ENCODE data around the gene EMC8. TPM values are rescaled to one million over a fixed set of nuclear protein-coding genes. Genes with fewer than 3 reads are reported as not detected.

The EMC8 gene
- total and polyA plus RNA-seq, 8 donors: 1.8 to 38.8 (median 16.4) TPM

- Histone ChIP-seq H3K36me3 (no peaks in the 10 kb centered on the region), H3K4me1 (peaks cover 15 to 28% (median 20%) of the 10 kb centered on the region in 4 donors), H3K9me3 (no peaks in the 10 kb centered on the region), H3K4me3 (no peak overlapping the region), H3K27me3 (peaks cover 0 to 28% (median 0%) of the 10 kb centered on the region in 3 donors), H3K27ac (no peak overlapping the region)
- WGBS, 5 donors: 82 to 96% (median 83%) methylated on average over 14 to 15 of the region's 15 CpGs
- intact Hi-C loops (cut with DNase I; ENCODE audit: low total_unique reads): no loop called here
- no peak for DNase-seq
- no peak for TF ChIP-seq CTCF (IDR thresholded peaks at IDR 0.05)
- no peak for TF ChIP-seq POLR2AphosphoS5 (IDR thresholded peaks at IDR 0.05)
- TF ChIP-seq EP300 (IDR thresholded peaks at IDR 0.05): no peak
- no peak for TF ChIP-seq POLR2A (IDR thresholded peaks at IDR 0.05)
These were observed 47.7 kb upstream of the EMC8 start for GRCh38 chr16:85847036-85847435.

- WGBS, 5 donors: 87 to 98% (median 91%) methylated on average over 9 of the region's 9 CpGs
- H3K36me3 ChIP-seq: no peaks in the 10 kb centered on the region
- intact Hi-C loops (cut with DNase I; ENCODE audit: low total_unique reads): no loop called here
- peaks cover 0 to 28% (median 0%) of the 10 kb centered on the region in 3 donors for H3K27me3 ChIP-seq
- TF ChIP-seq EP300 (IDR thresholded peaks at IDR 0.05): no peak
- no peak for TF ChIP-seq POLR2A (IDR thresholded peaks at IDR 0.05)
- TF ChIP-seq POLR2AphosphoS5 (IDR thresholded peaks at IDR 0.05): no peak
- no peak for TF ChIP-seq CTCF (IDR thresholded peaks at IDR 0.05)
- no peaks in the 10 kb centered on the region for H3K9me3 ChIP-seq
- no peak for DNase-seq
- no peak overlapping the region for H3K27ac ChIP-seq
- no peak overlapping the region for H3K4me3 ChIP-seq
- peaks cover 15 to 26% (median 20%) of the 10 kb centered on the region in 4 donors for H3K4me1 ChIP-seq
These were observed 47.1 kb upstream of the EMC8 start for GRCh38 chr16:85846461-85846860.

GRCh38 chr16:85845266-85845665 lies 45.9 kb upstream of the EMC8 start:
- Histone ChIP-seq H3K27me3 (peaks cover 0 to 29% (median 0%) of the 10 kb centered on the region in 3 donors), H3K9me3 (no peaks in the 10 kb centered on the region), H3K36me3 (no peaks in the 10 kb centered on the region), H3K4me1 (peaks cover 15 to 24% (median 20%) of the 10 kb centered on the region in 4 donors), H3K27ac (no peak overlapping the region), H3K4me3 (no peak overlapping the region)
- intact Hi-C loops (cut with DNase I; ENCODE audit: low total_unique reads): no loop called here
- DNase-seq: peak in 1 of 2 donors; percentile 50
- 55 to 73% (median 70%) methylated on average over 20 of the region's 20 CpGs for WGBS, 5 donors
- TF ChIP-seq POLR2A (IDR thresholded peaks at IDR 0.05) (no peak), POLR2AphosphoS5 (IDR thresholded peaks at IDR 0.05) (no peak), EP300 (IDR thresholded peaks at IDR 0.05) (no peak), CTCF (IDR thresholded peaks at IDR 0.05) (no peak)

GRCh38 chr16:85844786-85845185 lies 45.4 kb upstream of the EMC8 start:
- Histone ChIP-seq H3K9me3 (no peaks in the 10 kb centered on the region), H3K4me1 (peaks cover 15 to 24% (median 20%) of the 10 kb centered on the region in 4 donors), H3K36me3 (no peaks in the 10 kb centered on the region), H3K27ac (no peak overlapping the region), H3K27me3 (peaks cover 0 to 34% (median 0%) of the 10 kb centered on the region in 3 donors), H3K4me3 (no peak overlapping the region)
- intact Hi-C loops (cut with DNase I; ENCODE audit: low total_unique reads): no loop called here
- WGBS, 5 donors: 6 to 11% (median 9%) methylated on average over 15 of the region's 15 CpGs
- peak; percentile 40 to 84 for DNase-seq
- TF ChIP-seq EP300 (IDR thresholded peaks at IDR 0.05): no peak

- peaks cover 0 to 35% (median 0%) of the 10 kb centered on the region in 3 donors for H3K27me3 ChIP-seq
- intact Hi-C loops (cut with DNase I; ENCODE audit: low total_unique reads): no loop called here
- H3K9me3 ChIP-seq: no peaks in the 10 kb centered on the region
- no peak overlapping the region for H3K4me3 ChIP-seq
- no peak overlapping the region for H3K27ac ChIP-seq
- TF ChIP-seq CTCF (IDR thresholded peaks at IDR 0.05) (no peak), EP300 (IDR thresholded peaks at IDR 0.05) (no peak), POLR2AphosphoS5 (IDR thresholded peaks at IDR 0.05) (no peak), POLR2A (IDR thresholded peaks at IDR 0.05) (no peak)
- DNase-seq: no peak
- H3K36me3 ChIP-seq: no peaks in the 10 kb centered on the region
- peaks cover 15 to 24% (median 20%) of the 10 kb centered on the region in 4 donors for H3K4me1 ChIP-seq
These were observed 44.8 kb upstream of the EMC8 start for GRCh38 chr16:85844169-85844481.

Measured in stomach (tissue), 9 donors.